ENCODE data around the gene TDRD3.
"Not testable (repeated sequence)": the region's sequence is repeated elsewhere in the genome, so short reads cannot be mapped to it uniquely, and the experiment has no call there.

Gene TDRD3

GRCh38 chr13:60398379-60398891 lies 1.4 kb downstream of the TDRD3 start:
- FAIRE-seq (no peak), DNase-seq (ENCODE audit: insufficient read length, low spot score) (no peak)

GRCh38 chr13:60398907-60399589 lies 2.0 kb downstream of the TDRD3 start:
- DNase-seq (ENCODE audit: insufficient read length, low spot score) (no peak), FAIRE-seq (no peak)

DNA sequence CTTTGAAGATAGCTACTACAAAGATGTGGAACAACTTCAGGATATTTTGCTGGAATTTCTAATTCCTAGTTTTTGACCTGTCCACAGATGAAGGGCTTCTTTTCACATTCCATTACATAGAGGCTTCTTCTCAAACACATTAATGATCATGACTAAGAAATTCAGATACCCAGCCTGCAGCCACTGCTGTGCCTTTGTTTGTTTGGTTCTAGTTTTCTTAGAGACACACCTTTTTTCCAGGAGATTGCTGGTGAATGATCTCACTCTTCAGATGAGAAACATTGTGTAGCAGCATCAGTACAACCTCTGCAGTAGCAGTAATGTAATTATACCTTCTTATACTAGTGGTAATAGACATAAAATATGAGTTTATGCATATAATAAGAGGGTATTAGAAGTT lies 5.0 kb downstream of the TDRD3 start:
- no peak for FAIRE-seq
- no peak for DNase-seq (ENCODE audit: insufficient read length, low spot score)

DNA sequence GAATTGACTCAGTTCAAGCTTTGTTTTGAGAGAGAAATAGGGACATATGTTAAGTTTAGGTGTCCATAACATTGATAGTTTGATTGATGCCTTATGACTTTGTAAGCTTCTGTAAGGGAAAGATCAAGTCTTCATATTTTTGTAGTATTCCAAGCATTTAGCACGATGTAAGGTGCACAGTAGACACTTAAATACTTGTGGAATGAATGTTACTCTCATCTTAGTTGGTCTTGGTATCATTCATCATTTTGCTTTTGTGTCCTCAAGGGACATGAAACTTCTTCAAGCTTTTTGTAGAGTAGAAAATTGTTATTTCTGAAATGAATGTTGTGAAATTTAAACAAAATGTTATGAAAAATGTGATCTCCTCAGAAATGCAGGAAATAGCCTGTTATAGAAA lies 10.1 kb downstream of the TDRD3 start:
- FAIRE-seq (no peak), DNase-seq (ENCODE audit: insufficient read length, low spot score) (no peak)

DNA sequence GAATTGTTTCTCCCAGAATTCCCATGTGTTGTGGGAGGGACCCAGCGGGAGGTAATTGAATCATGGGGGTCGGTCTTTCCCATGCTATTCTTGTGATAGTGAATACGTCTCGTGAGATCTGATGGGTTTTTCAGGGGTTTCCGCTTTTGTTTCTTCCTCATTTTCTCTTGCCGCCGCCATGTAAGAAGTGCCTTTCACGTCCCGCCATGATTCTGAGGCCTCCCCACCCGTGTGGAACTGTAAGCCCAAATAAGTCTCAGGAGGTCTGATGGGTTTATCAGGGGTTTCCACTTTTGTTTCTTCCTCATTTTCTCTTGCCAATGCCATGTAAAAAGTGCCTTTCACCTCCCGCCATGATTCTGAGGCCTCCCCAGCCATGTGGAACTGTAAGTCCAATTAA lies 10.8 kb downstream of the TDRD3 start:
- not testable (repeated sequence) for FAIRE-seq; DNase-seq (ENCODE audit: insufficient read length, low spot score)

DNA sequence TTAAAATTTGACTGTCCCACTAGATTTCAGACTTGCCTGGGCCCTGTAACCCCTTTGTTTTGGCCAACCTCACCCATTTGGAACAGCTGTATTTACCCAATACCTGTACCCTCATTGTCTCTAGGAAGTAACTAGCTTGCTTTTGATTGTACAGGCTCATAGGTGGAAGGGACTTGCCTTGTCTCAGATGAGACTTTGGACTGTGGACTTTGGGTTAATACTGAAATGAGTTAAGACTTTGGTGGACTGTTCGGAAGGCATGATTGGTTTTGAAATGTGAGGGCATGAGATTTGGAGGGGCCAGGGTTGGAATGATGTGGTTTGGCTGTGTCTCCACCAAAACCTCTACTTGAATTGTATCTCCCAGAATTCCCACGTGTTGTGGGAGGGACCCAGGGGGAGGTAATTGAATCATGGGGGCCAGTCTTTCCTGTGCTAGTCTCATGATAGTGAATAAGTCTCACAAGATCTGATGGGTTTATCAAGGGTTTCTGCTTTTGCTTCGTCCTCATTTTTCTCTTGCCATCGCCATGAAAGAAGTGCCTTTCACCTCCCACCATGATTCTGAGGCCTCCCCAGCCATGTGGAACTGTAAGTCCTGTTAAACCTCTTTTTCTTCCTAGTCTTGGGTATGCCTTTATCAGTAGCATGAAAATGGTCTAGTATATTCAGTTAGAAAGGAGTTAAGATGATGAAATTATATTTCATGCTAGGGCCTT lies 12.7 kb downstream of the TDRD3 start:
- FAIRE-seq; DNase-seq (ENCODE audit: insufficient read length, low spot score): not testable (repeated sequence)

GRCh38 chr13:60410299-60410698 lies 13.3 kb downstream of the TDRD3 start:
- DNase-seq (ENCODE audit: insufficient read length, low spot score), result no peak
- FAIRE-seq, result no peak

DNA sequence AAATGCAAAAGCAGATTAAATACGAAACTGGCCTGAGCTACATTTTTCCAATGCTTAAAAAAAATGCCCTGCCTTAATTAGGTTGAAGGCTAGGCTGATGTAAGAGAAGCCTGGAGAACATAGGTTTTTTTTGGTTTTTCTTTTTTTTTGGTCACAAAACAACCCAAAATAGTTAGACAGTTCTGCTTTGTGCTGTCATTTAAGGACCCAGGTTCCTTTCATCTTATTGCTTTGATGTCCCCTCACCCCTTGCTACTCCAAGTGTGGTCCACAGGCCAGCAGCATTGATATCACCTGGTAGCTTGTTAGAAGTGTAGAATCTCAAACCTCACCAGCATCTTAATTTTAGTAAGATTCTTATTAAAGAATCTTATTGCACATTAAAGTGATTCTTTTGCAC lies 14.4 kb downstream of the TDRD3 start:
- FAIRE-seq, result no peak
- DNase-seq (ENCODE audit: insufficient read length, low spot score), result no peak

- no peak for DNase-seq (ENCODE audit: insufficient read length, low spot score)
- FAIRE-seq, result no peak
These were observed 15.0 kb downstream of the TDRD3 start for GRCh38 chr13:60411983-60412382.

DNA sequence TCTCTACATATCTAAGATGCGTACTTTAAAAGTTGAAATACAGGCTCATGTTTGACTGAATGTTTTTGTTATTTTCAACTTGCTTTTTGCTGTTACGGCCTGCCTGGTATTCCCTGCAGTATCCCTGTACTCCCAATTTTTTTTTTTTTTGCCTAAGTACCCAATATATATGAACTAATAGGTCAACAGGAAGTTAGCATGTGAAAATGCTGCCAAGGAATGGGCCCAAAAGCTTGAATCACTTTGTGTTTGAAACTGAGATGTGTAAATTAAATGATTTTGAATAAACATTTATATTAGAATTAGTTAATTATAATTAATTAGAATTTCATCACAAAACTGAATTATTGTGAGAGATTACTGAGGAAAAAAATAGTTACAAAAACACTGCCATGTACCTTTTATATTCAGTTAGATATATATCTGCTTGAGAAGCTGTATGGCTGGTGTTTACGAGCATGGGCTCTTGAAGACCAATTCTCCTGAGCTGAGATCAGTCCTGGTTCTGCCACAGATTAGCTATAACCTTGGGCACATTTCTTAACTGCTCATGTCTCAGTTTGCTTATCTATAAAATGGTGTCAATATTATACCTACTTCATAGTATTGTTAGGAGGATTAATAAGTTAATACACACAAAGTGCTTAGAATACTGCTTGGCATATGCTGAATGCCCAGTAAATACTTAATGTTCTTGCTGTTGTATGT lies 16.0 kb downstream of the TDRD3 start:
- FAIRE-seq (no peak), DNase-seq (ENCODE audit: insufficient read length, low spot score) (no peak)

DNA sequence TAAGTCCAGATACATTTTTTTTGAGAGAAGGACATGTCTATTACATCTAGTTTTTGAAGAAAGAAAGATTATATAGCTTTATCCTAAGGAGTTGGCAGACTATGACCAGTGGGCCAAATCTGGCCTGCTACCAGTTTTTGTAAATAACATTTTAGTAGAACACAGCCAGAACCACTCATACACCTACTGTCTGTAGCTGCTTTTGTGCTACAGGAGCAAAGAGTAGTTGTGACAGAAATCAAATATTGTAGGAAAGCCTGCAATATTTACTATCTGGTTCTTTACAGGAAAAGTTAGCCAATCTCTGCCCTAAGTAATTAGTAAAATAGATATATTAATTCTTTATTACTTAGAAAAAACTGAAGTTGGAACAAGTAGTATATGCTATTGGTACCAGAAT lies 17.2 kb downstream of the TDRD3 start:
- FAIRE-seq (no peak), DNase-seq (ENCODE audit: insufficient read length, low spot score) (no peak)

- no peak for FAIRE-seq
- no peak for DNase-seq (ENCODE audit: insufficient read length, low spot score)
These were observed 20.7 kb downstream of the TDRD3 start for GRCh38 chr13:60417734-60418133.

- no peak for DNase-seq (ENCODE audit: insufficient read length, low spot score)
- no peak for FAIRE-seq
These were observed 21.9 kb downstream of the TDRD3 start for GRCh38 chr13:60418954-60419353.

DNA sequence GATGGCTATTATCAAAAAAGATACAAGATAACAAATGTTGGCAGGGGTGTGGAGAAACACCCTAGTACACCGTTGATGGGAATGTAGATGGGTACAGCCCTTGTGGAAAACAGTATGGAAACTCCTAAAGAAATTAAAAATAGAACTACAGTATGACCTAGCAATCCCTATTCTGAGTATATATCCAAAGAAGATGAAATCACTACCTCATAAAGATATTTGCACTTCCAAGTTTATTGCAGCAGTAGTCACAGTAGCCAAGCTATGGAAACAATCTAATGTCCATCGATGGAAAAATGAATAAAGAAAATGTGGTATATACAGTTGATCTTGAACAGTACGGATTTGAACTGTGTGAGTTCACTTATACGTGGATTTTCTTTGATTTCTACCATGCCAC lies 28.3 kb downstream of the TDRD3 start:
- DNase-seq (ENCODE audit: insufficient read length, low spot score), result no peak
- FAIRE-seq, result no peak

GRCh38 chr13:60426075-60426474 lies 29.1 kb downstream of the TDRD3 start:
- DNase-seq (ENCODE audit: insufficient read length, low spot score), result no peak
- FAIRE-seq, result no peak

DNA sequence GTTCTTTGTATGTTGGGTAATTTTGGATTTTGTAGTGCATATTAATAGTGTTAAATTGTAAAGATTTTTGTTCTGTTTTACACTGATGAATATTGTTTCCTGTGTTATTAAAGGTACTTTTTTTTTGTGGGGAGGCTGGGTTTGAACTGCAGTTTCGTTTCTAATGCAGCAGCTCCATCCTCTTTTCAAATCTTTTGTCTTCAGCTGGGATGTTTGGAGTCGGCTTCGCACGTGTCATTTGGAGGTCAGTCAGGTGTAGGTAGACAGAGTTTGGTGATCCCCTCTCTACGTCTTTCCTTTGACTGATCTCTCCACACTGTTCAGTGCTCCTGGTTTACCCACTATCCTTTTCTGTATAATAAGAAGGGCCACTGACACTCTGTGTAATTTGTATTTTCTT lies 30.3 kb downstream of the TDRD3 start:
- FAIRE-seq, result no peak
- no peak for DNase-seq (ENCODE audit: insufficient read length, low spot score)

GRCh38 chr13:60431108-60431700 lies 34.2 kb downstream of the TDRD3 start:
- FAIRE-seq, result no peak
- peak; percentile 11 for DNase-seq (ENCODE audit: insufficient read length, low spot score)

- DNase-seq (ENCODE audit: insufficient read length, low spot score), result no peak
- no peak for FAIRE-seq
These were observed 36.5 kb downstream of the TDRD3 start for GRCh38 chr13:60433505-60433904.

GRCh38 chr13:60435762-60436374 lies 38.8 kb downstream of the TDRD3 start:
- DNase-seq (ENCODE audit: insufficient read length, low spot score) (no peak), FAIRE-seq (no peak)

DNA sequence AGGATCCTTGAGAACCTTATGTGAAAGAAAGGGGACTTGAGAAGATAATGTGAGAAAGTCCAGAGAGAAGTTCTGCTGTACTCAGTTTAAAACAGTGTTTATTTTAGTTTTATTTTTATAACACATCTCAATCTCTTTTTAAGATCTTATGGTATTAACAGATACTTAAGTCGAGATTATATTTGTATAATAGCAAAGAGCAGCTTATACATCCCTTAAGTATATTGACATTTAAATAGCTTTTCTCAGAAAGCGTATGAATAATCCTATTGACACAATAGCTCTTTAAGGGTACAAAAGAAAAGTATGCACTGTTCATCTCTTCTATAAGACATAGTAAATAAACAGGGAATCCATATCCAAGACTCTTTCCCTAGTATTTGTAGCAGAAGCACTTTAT lies 42.2 kb downstream of the TDRD3 start:
- no peak for DNase-seq (ENCODE audit: insufficient read length, low spot score)
- no peak for FAIRE-seq

GRCh38 chr13:60441761-60442160 lies 44.7 kb downstream of the TDRD3 start:
- DNase-seq (ENCODE audit: insufficient read length, low spot score) (no peak), FAIRE-seq (no peak)
